GM19043 (cell line): ENCODE measurements around the gene PTPRT.

Source experiments
- ATAC-seq: cut with Tn5 transposase; IDR thresholded peaks from one replicate; pipeline ENCODE4 v1.9.1; 2021; ENCODE audit warnings: low read depth; ENCODE audit not compliant: unreplicated experiment

PTPRT gene

DNA sequence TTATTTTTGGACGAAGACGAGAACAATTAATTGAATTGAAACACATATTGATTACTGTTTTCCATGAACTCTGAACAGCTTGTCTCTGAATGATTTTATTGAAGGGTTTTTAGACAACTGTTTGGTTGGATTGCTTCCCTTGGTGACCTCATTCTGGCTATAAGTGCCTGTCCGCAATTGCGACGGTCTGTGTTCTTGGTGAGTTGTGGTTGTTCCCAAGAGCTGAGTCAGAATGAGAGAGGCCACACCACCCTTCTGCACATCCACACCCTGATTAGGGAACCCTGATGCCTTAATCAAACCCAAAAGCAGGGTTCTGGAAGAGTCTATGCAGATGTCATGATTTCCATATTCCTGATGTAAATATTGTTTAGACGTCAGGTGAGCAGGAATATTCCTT is 747.0 kb downstream of the PTPRT start:
- ATAC-seq: no peak

DNA sequence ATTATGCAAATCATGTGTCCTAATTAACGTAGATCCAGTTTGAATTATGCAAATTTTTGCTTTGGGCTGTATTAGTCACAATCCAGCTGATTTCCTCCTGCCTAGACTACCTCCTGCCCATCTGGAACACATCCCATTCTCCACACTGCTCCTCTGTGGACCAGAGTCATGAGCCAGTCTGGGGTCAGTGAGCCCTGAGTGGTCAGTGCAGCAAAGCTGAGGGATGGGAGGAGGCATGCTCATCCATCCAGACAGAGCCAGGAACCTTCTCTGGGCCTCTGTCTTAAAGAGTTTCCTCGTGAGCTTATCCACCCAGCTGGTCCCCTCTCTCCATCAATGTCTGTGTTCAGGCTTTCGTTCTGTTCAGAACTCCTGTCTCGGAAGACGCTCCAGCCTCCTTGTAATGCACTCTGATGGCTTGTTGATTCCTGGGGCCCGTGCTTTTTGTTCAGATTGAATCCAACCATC is 747.8 kb downstream of the PTPRT start:
- ATAC-seq: no peak

- no peak for ATAC-seq
Observed at GRCh38 chr20:42441196-42441863, 748.4 kb downstream of the PTPRT start.

DNA sequence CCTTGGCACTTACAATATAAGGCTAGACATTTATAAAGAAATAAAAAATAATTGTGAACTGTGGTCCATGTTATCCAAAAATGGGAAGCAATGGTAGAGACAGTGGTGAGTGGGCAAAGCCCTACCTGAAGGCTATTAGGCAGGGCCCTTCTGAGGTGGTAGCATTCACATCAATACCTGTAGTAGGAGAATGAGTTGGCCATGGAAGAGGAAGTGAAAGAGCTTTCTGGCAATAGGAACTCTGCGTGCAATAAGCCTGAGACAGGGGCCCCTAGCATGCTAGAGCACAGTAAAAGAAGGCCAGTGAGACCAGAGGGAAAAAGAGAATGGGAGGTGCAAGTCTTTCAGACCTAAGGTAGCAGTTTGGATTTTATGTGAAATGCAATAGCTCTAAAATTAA is 754.5 kb downstream of the PTPRT start:
- ATAC-seq: peak; percentile 89

GRCh38 chr20:42432496-42433334 is 757.0 kb downstream of the PTPRT start:
- no peak for ATAC-seq

- ATAC-seq: no peak
Observed at GRCh38 chr20:42430598-42430997, 759.1 kb downstream of the PTPRT start.

DNA sequence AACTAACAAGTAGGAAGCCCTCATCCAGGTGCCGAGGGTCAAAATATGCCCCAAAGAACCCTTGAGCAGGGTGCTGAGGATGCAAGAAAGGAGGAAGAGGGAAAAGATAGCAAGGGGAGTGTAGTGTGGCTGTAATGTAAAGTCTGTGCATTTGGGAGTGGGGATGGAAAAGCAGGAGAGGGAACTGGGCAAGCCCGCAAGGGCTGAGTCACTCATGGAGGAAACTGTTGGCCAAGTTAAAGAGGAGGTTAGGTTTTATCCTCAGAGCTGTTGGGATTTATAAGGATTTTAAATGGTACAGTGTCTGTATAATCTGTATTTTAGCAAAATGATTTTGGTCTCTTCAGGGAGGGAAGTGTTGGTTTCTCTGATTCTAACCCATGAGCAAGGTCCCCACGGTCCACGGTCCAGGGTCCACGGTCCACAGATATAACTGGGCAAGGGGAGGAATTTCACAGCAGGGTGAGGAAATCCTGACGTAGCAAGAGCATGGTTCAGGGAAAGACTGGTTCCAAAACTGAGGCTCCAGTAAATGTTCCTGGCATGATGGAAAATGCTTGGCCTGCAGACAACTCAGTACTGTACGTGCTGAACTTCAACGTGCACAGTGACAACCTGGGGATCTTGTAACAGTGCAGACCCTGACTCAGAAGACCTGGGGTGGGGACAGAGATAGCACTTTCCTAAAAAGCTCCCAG is 759.8 kb downstream of the PTPRT start:
- ATAC-seq: no peak

DNA sequence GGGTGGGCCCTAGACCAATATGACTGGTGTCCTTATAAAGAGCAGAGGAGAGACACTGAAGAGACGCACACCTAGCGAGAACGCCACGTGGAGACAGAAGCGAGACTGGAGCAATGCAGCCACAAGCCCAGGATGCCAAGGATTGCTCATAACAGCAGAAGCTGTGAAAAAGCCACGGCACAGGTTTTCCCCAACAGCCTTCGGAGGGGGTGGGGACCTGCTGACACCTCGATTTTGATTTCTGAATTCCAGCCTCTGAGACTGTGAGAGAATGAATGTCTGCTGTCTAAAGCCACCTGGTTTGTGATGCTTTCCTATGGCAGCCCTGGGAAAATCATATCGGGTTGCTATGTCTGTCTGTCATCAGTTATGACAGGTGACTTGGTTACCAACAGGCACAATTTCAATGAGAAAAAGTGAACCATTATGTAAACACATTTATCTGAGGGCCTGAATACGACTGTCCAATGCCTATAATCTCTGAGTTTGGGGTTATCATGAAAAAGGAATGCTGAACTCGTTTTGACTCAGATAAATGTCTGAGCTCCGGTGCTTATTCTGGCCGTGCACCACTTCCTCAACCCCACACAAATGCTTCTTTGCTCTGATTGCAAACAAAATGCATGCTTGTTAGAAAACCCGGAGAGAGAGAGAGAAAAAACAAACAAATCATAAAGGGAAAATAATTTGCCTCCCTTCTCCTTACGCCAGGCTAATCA is 769.7 kb downstream of the PTPRT start:
- ATAC-seq: no peak

DNA sequence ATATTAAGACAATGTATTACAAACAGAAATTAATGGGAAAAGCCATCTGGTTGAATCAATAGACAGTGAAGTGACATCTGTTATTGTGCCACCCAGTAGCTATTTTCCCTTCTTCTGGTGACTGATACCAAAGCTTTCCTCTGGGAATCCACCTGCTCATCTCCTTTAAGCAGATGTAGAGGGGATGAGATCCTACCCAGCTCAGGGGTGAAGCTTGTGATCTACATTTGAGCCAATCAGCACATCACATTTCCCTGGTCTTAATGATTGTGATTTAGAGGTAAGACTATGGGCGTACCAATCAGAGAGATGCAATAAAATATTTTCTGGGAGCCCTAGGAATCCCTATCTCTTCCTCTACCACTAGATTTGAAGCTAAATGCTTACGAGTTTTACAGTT is 782.9 kb downstream of the PTPRT start:
- no peak for ATAC-seq

DNA sequence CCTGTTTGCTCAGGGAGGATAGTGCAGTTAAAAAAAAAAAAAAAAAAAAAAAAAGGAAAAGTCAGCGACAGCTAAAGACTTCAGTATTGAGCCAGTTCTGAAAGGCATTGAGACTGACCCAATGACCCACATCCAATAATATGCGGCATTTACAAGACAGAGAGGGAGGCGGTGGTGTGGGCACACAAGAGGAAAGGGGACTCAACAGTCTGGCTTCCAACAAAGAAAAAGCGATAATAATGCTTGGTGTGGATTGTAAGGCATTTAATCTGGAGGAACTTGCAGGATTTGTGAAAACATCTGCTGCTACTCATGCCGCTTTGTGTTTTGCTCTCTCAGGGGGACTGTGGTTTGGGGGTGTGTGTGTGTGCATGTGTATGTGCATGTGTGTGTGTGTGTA is 787.3 kb downstream of the PTPRT start:
- no peak for ATAC-seq

DNA sequence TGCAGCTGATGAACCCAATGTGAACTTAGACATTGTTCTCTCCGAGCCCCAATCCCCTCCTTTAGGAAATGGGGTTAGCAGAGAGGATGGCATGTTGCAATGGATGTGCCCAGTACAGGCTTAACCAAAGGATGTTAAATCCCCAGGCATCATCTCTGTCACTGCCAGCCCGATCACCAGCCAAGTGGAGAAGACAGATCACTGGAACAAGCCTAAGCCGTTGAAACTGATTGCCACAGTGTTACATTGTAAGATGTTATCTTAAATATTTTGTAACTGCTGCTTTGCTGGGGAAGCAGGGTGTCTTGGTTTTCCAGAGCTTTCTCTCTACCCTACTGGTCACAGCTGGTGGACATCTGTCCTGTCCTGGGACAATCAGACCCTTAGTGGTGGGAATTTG is 788.1 kb downstream of the PTPRT start:
- ATAC-seq: no peak

DNA sequence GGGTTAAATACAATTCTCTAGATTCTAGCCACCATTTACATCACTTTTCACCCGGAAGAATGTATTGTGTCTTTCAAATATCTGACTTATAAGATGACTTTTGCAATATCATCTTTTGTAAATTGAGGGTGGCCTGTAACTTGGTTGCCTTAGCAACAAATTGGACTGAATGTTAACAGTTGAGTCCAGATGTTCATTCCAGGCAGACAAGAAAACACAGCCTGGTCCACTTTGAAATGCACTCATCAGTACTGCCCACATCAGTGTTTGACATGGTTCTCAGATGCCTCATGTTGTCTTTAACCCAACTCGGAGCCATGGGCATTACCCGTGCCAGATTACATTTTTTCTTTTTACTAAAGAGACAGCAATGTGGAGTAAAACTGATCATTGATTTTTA is 789.9 kb downstream of the PTPRT start:
- ATAC-seq: no peak

DNA sequence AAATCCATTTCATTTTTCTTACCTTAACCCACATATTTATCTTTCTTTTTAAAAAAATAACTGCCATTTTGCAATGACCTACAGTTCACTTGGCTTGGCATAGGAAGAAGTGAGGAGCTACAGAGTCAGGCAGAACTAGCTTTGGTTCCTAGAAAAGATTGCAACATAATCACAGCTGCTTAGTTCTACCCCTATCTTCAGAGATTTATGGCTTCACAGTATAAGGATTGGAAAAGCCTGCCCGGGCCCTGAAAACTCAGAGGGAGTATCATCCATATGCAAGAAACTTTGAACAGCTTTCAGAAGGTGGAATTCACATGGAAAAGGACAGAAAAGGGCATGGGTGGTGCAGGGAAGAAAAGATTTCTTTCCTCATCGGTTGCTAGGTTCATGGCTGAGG is 797.3 kb downstream of the PTPRT start:
- ATAC-seq: no peak

DNA sequence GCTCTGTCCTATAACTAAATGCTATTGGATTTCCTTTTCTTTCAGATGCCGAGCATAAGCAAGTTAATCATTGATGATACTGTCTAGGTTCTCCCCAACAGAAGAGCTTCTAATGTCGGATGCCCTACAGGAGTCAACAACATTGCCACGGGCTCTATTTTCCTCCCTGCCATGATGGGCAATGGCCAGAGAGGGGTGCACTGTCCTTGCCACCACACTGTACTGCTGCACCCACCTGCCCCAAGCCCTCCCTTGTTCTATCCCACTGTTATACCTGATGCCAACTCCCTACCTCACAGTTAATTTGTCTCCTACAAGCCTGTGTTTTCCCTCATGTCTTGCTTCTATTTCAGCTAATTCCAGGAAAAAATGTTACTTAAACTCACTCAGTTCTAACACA is 797.9 kb downstream of the PTPRT start:
- ATAC-seq: no peak

- no peak for ATAC-seq
Observed at GRCh38 chr20:42380287-42380686, 809.4 kb downstream of the PTPRT start.

GRCh38 chr20:42379385-42379784 is 810.3 kb downstream of the PTPRT start:
- no peak for ATAC-seq

GRCh38 chr20:42378826-42379225 is 810.9 kb downstream of the PTPRT start:
- ATAC-seq: no peak

- ATAC-seq: no peak
Observed at GRCh38 chr20:42376131-42376530, 813.6 kb downstream of the PTPRT start.

DNA sequence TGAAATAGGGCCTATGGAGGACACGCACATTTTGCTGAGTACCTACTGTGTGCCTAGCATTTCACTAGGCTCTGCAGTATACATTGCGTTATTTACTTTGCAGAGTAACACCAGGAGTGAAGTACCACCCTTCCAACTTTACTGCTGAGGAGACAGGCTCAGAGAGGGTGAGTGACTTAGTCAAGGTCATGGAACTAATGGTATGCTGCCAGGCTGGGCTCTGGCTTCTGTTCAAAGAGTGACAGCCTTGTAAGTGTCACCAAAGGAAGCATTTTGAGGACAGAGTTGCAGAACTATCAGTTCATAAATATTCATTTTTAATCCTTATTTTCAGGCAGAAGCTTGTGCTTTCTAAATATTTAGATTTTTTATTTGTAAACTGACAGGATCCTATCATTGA is 816.7 kb downstream of the PTPRT start:
- ATAC-seq: no peak

DNA sequence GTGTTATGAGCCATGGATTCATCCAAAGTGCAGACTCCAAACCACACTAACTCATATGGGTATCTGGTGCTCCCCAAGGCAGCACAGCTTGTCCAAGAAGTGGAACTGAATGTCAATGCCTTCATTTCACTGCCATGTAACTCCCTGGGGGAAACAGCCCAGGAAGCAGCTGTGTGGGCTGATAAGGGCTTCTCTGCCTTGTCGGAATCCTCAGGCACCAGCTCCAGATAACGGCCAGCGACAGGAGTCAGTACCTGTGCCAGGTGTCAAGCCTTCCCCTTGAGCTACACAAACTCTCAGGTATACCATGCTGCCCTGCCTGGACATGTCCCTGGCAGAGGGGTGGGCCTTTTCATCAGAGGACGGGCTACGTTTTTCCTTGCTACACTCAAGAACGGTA is 819.6 kb downstream of the PTPRT start:
- ATAC-seq: no peak

DNA sequence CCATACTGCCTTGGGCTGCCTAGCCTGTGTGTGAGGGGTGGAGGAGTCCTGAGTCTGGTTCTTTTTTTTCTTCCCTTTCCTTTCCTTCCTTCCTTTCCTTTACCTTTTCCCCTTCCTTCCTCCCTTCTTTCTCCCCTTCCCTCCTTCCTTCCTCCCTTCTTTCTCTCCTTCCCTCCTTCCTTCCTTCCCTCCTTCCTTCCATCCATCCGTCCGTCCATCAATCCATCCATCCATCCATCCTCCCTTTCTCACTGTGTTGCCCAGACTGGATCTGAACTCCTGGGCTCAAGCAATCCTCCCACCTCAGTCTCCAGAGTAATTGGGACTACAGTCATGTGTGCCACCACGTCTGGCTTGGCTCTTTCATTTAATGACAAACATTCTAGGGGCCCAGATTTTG is 820.8 kb downstream of the PTPRT start:
- ATAC-seq: no peak
